ENCODE results near the gene ANKH.
A peak's percentile ranks its signal among the peaks of the same experiment; 100 is the strongest.

Gene ANKH

GRCh38 chr5:14678773-14679334, 192.7 kb downstream of the ANKH start:
- no peak for DNase-seq

- DNase-seq: peak; percentile 32
Measured at GRCh38 chr5:14676320-14676719, 195.3 kb downstream of the ANKH start.

- no peak for DNase-seq
Measured at GRCh38 chr5:14675865-14676300, 195.7 kb downstream of the ANKH start.

- DNase-seq: no peak
Measured at GRCh38 chr5:14674983-14675854, 196.4 kb downstream of the ANKH start.

- no peak for DNase-seq
Measured at GRCh38 chr5:14673443-14673842, 198.1 kb downstream of the ANKH start.

- DNase-seq: no peak
Measured at GRCh38 chr5:14672484-14673394, 198.8 kb downstream of the ANKH start.

- DNase-seq: no peak
Measured at GRCh38 chr5:14672082-14672481, 199.5 kb downstream of the ANKH start.

- no peak for DNase-seq
Measured at GRCh38 chr5:14671414-14671813, 200.2 kb downstream of the ANKH start.

- no peak for DNase-seq
Measured at GRCh38 chr5:14669975-14670374, 201.6 kb downstream of the ANKH start.

GRCh38 chr5:14669415-14669814, 202.2 kb downstream of the ANKH start:
- DNase-seq: no peak

GRCh38 chr5:14668181-14668591, 203.4 kb downstream of the ANKH start:
- peak; percentile 47 for DNase-seq

- no peak for DNase-seq
Measured at GRCh38 chr5:14667770-14668169, 203.8 kb downstream of the ANKH start.

GRCh38 chr5:14667290-14667689, 204.3 kb downstream of the ANKH start:
- no peak for DNase-seq

- DNase-seq: no peak
Measured at GRCh38 chr5:14666357-14666756, 205.2 kb downstream of the ANKH start.

- peak; percentile 60 for DNase-seq
Measured at GRCh38 chr5:14665949-14666348, 205.6 kb downstream of the ANKH start.

- DNase-seq: peak; percentile 25
Measured at GRCh38 chr5:14665101-14665822, 206.3 kb downstream of the ANKH start.

- peak; percentile 86 for DNase-seq
Measured at GRCh38 chr5:14664270-14665100, 207.1 kb downstream of the ANKH start, which contains the start of gene OTULIN. TSS of gene OTULIN (plus strand) at chr5:14664718. CDS start at chr5:14664826, 108 bp downstream.

GRCh38 chr5:14663734-14664269, 207.8 kb downstream of the ANKH start:
- DNase-seq: no peak

- no peak for DNase-seq
Measured at GRCh38 chr5:14662721-14663260, 208.8 kb downstream of the ANKH start.

GRCh38 chr5:14660833-14661232, 210.7 kb downstream of the ANKH start:
- DNase-seq: no peak
